Immature natural killer cell (primary cell): ENCODE results near the gene PASK. TPM values are rescaled to one million over a fixed set of nuclear protein-coding genes. Genes with fewer than 3 reads are reported as not detected.
A peak's percentile ranks its signal among the peaks of the same experiment; 100 is the strongest.

Experiments used
- DNase-seq, 3 donors: peaks; one replicate each; pipeline ENCODE4 v3.0.0; 2022; ENCODE audit warnings: mixed read lengths in 1 of 3
- H3K27ac Mint-ChIP-seq, 6 donors: one replicate each; pipeline ENCODE4 v1.8.0; 2020; ENCODE audit warnings: mixed read lengths in 6 of 6, mild to moderate bottlenecking in 5 of 6, inconsistent platforms in 4 of 6, moderate library complexity in 3 of 6
- H3K27me3 Mint-ChIP-seq, 3 donors: one replicate each; pipeline ENCODE4 v1.8.0; 2020 to 2021; ENCODE audit warnings: low read depth in 3 of 3, mild to moderate bottlenecking in 3 of 3, mixed read lengths in 3 of 3, moderate library complexity in 3 of 3, inconsistent platforms in 1 of 3
- H3K36me3 Mint-ChIP-seq, 3 donors: one replicate each; pipeline ENCODE4 v1.8.0; 2020; ENCODE audit warnings: mixed read lengths in 3 of 3, inconsistent platforms in 2 of 3, mild to moderate bottlenecking in 2 of 3
- H3K4me1 Mint-ChIP-seq, 2 donors: one replicate each; pipeline ENCODE4 v1.8.0; 2020; ENCODE audit warnings: inconsistent platforms in 2 of 2, mild to moderate bottlenecking in 2 of 2, mixed read lengths in 2 of 2, moderate library complexity in 1 of 2
- H3K4me3 Mint-ChIP-seq, 5 donors: one replicate each; pipeline ENCODE4 v1.8.0; 2020; ENCODE audit warnings: mild to moderate bottlenecking in 5 of 5, mixed read lengths in 5 of 5, inconsistent platforms in 3 of 5, moderate library complexity in 3 of 5
- H3K9me3 Mint-ChIP-seq, 6 donors: one replicate each; pipeline ENCODE4 v1.8.0; 2020; ENCODE audit warnings: mild to moderate bottlenecking in 6 of 6, mixed read lengths in 6 of 6, inconsistent platforms in 4 of 6, moderate library complexity in 3 of 6
- polyA plus RNA-seq, 3 donors: library from polyadenylated mRNA; unstranded; fragments of 300-500 nt; fragmentation: Illumina TruSeq; gene quantifications; one replicate each; pipeline ENCODE4 v1.2.3, GENCODE V29; 2021

The PASK gene
- polyA plus RNA-seq, 3 donors from 2014 or later = 2.1 to 5.5 (median 4.9) TPM

GRCh38 chr2:241081190-241081642 lies 68.1 kb downstream of the PASK start:
- Mint-ChIP-seq H3K27ac (peak overlapping the region in 1 of 6 donors; percentile 64), H3K4me3 (no peak overlapping the region), H3K27me3 (no peaks in the 10 kb centered on the region), H3K36me3 (peaks cover 7 to 17% (median 11%) of the 10 kb centered on the region in 3 donors), H3K4me1 (peaks cover 0 to 5% of the 10 kb centered on the region in 2 donors), H3K9me3 (no peaks in the 10 kb centered on the region)
- DNase-seq = no peak

DNA sequence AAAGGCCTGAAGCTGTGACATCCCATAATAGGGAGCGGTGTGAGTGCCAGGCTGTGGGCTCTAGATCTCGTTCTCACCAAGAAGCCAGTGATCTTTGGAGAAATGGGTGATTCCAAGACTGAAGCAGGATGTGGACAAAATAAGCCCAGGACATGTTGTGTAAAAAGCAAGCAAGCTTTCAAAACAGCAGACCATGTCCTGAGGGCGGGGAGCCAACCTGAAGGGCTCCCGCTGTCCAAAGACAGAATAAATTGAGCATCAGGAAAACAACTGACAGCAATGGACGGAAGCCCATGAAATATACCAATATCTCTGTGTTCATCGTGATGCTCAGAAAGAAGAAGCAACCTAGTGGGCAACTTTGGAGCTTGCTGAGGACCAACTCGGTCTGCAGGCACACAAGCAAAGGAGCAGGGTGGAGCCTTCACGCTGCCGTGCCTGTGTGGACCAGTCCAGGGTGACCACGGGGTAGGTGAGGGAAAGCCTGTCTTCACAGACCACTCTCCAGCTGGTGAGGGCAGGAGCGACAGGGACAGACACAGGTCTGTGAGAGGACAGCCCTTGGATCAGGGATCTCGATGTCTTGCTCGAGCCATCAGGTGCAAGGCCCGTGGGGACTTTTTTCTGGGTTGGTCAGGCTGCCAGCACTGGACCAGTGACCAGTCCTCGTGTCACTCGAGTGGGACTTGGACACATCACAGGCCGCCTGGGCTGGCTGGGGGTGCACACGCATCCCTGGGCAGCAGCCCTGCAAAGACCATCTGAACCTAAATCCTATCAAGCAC lies 68.7 kb downstream of the PASK start:
- H3K36me3 Mint-ChIP-seq = peaks cover 11 to 15% (median 14%) of the 10 kb centered on the region in 3 donors
- H3K27ac Mint-ChIP-seq = peak overlapping the region in 1 of 6 donors; percentile 49
- no peaks in the 10 kb centered on the region for H3K27me3 Mint-ChIP-seq
- peaks cover 0 to 5% of the 10 kb centered on the region in 2 donors for H3K4me1 Mint-ChIP-seq
- DNase-seq = no peak
- no peak overlapping the region for H3K4me3 Mint-ChIP-seq
- H3K9me3 Mint-ChIP-seq = no peaks in the 10 kb centered on the region

DNA sequence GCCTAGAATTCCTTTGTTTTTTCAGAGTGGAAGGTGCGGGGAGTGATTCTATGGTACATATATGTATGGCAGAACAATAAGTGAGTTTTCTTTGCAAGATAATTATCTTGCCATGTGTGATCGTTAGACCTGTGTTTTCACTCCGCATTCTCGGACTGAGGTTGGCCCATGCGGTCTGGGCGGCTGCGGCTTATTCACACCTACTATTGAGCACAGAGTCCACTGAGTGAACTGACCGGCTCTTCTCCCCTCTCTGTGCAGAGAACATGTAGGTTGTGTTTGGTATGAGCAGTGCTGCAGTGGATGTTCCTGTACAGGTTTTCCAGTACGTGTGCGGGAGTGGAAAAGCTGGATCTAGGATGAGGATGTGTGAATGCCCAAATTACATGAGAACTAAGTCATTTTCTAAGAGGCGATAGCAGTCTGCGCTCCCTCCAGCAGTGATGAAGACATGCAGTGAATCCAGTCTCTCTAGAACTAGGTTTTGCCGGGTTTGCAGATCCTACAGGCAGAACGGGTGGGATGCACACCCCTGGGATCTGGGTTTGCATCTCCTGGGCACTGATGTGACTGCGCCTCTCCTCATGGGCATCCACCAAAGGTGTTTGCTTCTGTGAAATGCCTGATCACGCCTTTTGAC lies 74.3 kb downstream of the PASK start:
- Mint-ChIP-seq H3K4me3 (no peak overlapping the region), H3K36me3 (peaks cover 4 to 13% (median 13%) of the 10 kb centered on the region in 3 donors), H3K9me3 (no peaks in the 10 kb centered on the region), H3K4me1 (peaks cover 0 to 3% of the 10 kb centered on the region in 2 donors), H3K27ac (no peak overlapping the region), H3K27me3 (no peaks in the 10 kb centered on the region)
- DNase-seq = no peak

GRCh38 chr2:241074065-241074818 lies 75.0 kb downstream of the PASK start:
- no peak for DNase-seq
- Mint-ChIP-seq H3K4me3 (no peak overlapping the region), H3K4me1 (peaks cover 0 to 3% of the 10 kb centered on the region in 2 donors), H3K27ac (no peak overlapping the region), H3K27me3 (no peaks in the 10 kb centered on the region), H3K36me3 (peaks cover 4 to 13% (median 13%) of the 10 kb centered on the region in 3 donors), H3K9me3 (no peaks in the 10 kb centered on the region)

GRCh38 chr2:241073166-241074064 lies 75.9 kb downstream of the PASK start:
- H3K4me3 Mint-ChIP-seq = no peak overlapping the region
- no peak overlapping the region for H3K27ac Mint-ChIP-seq
- H3K4me1 Mint-ChIP-seq = peaks cover 0 to 3% of the 10 kb centered on the region in 2 donors
- DNase-seq = no peak
- no peaks in the 10 kb centered on the region for H3K27me3 Mint-ChIP-seq
- no peaks in the 10 kb centered on the region for H3K9me3 Mint-ChIP-seq
- peaks cover 4 to 13% (median 13%) of the 10 kb centered on the region in 3 donors for H3K36me3 Mint-ChIP-seq

GRCh38 chr2:241072553-241073165 lies 76.6 kb downstream of the PASK start:
- Mint-ChIP-seq H3K27ac (no peak overlapping the region), H3K36me3 (peaks cover 4 to 13% (median 13%) of the 10 kb centered on the region in 3 donors), H3K9me3 (no peaks in the 10 kb centered on the region), H3K4me3 (no peak overlapping the region), H3K4me1 (peaks cover 0 to 1% of the 10 kb centered on the region in 2 donors), H3K27me3 (no peaks in the 10 kb centered on the region)
- no peak for DNase-seq

- Mint-ChIP-seq H3K27me3 (no peaks in the 10 kb centered on the region), H3K4me3 (no peak overlapping the region), H3K4me1 (no peaks in the 10 kb centered on the region), H3K36me3 (peaks cover 4 to 13% (median 13%) of the 10 kb centered on the region in 3 donors), H3K27ac (no peak overlapping the region), H3K9me3 (no peaks in the 10 kb centered on the region)
- no peak for DNase-seq
Observed at GRCh38 chr2:241072151-241072550, 77.1 kb downstream of the PASK start.

- H3K9me3 Mint-ChIP-seq = no peaks in the 10 kb centered on the region
- H3K4me3 Mint-ChIP-seq = no peak overlapping the region
- H3K4me1 Mint-ChIP-seq = no peaks in the 10 kb centered on the region
- no peaks in the 10 kb centered on the region for H3K27me3 Mint-ChIP-seq
- H3K36me3 Mint-ChIP-seq = peaks cover 4 to 13% (median 13%) of the 10 kb centered on the region in 3 donors
- H3K27ac Mint-ChIP-seq = no peak overlapping the region
- DNase-seq = no peak
Observed at GRCh38 chr2:241071677-241072111, 77.6 kb downstream of the PASK start.

DNA sequence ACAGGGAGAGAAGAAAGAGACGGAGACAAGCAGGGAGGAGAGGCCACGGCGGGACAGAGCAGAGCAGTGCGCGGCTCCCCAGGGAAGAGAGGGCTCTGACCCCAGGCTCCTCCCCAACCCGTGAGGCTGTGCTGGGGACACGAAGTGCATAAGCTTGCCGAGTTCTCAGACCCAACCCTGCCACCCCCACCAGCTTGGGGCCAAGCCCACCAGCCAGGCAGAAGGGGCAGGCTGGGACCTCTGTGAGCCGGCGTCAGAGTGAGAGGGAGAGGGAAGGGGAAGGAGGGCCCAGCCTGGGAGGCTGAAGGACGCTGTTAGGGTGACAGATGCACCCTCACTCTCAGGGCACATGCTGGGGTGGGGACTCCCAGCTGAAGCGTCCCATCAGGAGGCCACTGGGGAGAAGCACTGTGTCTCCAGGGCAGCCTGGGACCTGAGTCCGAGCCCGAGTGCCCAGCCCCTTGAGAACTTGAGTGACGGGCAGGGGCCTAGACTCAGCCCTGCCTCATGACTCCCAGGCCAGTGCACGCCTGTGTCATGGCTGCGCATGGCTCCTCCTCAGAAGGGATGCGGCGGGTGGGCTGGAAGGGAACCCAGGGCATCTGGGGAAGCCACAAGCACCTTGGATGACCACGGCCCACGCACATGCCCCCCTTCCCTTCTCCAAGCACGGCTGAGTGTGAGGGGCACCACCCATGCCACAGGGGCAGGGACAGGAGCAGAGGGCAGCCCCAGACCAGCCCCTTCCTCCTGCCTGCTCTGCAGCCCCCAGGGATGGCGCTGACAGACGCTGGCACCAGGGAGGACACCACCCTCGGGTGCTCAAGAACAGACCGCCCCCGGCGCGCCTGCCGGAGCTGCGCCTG lies 78.2 kb downstream of the PASK start:
- Mint-ChIP-seq H3K9me3 (no peaks in the 10 kb centered on the region), H3K27me3 (peaks cover 0 to 1% (median 0%) of the 10 kb centered on the region in 3 donors), H3K36me3 (peaks cover 4 to 13% (median 12%) of the 10 kb centered on the region in 3 donors), H3K4me3 (no peak overlapping the region), H3K27ac (no peak overlapping the region), H3K4me1 (no peaks in the 10 kb centered on the region)
- no peak for DNase-seq

- no peak overlapping the region for H3K27ac Mint-ChIP-seq
- H3K9me3 Mint-ChIP-seq = no peaks in the 10 kb centered on the region
- H3K36me3 Mint-ChIP-seq = peaks cover 1 to 6% (median 6%) of the 10 kb centered on the region in 3 donors
- H3K4me1 Mint-ChIP-seq = no peaks in the 10 kb centered on the region
- no peak overlapping the region for H3K4me3 Mint-ChIP-seq
- no peak for DNase-seq
- H3K27me3 Mint-ChIP-seq = peaks cover 0 to 1% (median 0%) of the 10 kb centered on the region in 3 donors
Observed at GRCh38 chr2:241070361-241070760, 78.9 kb downstream of the PASK start.

DNA sequence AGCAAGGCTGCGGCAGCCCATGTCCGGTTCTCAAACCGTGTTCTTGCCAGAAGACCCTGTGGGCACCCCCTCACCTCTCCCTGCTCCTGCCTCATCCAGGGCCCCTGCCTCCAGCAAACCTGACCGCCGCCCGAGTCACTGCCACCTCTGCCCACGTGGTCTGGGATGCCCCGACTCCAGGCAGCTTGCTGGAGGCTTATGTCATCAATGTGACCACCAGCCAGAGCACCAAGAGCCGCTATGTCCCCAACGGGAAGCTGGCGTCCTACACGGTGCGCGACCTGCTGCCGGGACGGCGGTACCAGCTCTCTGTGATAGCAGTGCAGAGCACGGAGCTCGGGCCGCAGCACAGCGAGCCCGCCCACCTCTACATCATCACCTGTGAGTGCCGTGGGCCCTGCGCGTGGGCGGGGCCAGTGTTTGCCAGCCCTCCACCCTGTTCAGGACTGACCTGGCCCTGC lies 79.4 kb downstream of the PASK start:
- Mint-ChIP-seq H3K9me3 (no peaks in the 10 kb centered on the region), H3K27me3 (peaks cover 0 to 1% (median 0%) of the 10 kb centered on the region in 3 donors), H3K4me1 (no peaks in the 10 kb centered on the region), H3K27ac (no peak overlapping the region), H3K36me3 (peaks cover 0 to 3% (median 2%) of the 10 kb centered on the region in 3 donors), H3K4me3 (no peak overlapping the region)
- DNase-seq = no peak
